ENCODE data around the gene PSMB3.

- TF ChIP-seq EGR1 (IDR thresholded peaks at IDR 0.05) (no peak), TAF1 (IDR thresholded peaks at IDR 0.05; ENCODE audit: low read depth) (no peak), RAD21 (IDR thresholded peaks at IDR 0.05; ENCODE audit: low read depth) (no peak), FOXM1 (IDR thresholded peaks at IDR 0.05; ENCODE audit: borderline replicate concordance, low read depth) (no peak), EP300 (IDR thresholded peaks at IDR 0.05; ENCODE audit: borderline replicate concordance) (no peak), CREB1 (IDR thresholded peaks at IDR 0.05; ENCODE audit: low read depth) (no peak), REST (IDR thresholded peaks at IDR 0.05; ENCODE audit: low read depth) (no peak), TEAD4 (IDR thresholded peaks at IDR 0.05) (no peak), MAX (IDR thresholded peaks at IDR 0.05) (no peak)
These were observed 45.3 kb downstream of the PSMB3 start for GRCh38 chr17:38797828-38798227.
